Stimulated activated CD4-positive, alpha-beta T cell treated with anti-CD3 and anti-CD28 coated beads, Interleukin-15, amount 100 ng/mL, for 24 hours (primary cell): ENCODE measurements around the gene KCNT2.

ENCODE experiments used
- DNase-seq: peaks from one replicate; pipeline ENCODE4 v3.0.0-alpha.2; 2020

The KCNT2 gene

GRCh38 chr1:196178083-196178635 is 430.1 kb downstream of the KCNT2 start:
- no peak for DNase-seq
